Measurements from ENCODE around the gene WDR6. TPM values are rescaled to one million over a fixed set of nuclear protein-coding genes. Genes with fewer than 3 reads are reported as not detected.

The WDR6 gene
- total and polyA plus RNA-seq, 9 of the 15 experiments (the other 6 are each of a cell fraction or from before 2014, with no cell fraction given), result 8.9 to 90.6 (median 44.7) TPM

DNA sequence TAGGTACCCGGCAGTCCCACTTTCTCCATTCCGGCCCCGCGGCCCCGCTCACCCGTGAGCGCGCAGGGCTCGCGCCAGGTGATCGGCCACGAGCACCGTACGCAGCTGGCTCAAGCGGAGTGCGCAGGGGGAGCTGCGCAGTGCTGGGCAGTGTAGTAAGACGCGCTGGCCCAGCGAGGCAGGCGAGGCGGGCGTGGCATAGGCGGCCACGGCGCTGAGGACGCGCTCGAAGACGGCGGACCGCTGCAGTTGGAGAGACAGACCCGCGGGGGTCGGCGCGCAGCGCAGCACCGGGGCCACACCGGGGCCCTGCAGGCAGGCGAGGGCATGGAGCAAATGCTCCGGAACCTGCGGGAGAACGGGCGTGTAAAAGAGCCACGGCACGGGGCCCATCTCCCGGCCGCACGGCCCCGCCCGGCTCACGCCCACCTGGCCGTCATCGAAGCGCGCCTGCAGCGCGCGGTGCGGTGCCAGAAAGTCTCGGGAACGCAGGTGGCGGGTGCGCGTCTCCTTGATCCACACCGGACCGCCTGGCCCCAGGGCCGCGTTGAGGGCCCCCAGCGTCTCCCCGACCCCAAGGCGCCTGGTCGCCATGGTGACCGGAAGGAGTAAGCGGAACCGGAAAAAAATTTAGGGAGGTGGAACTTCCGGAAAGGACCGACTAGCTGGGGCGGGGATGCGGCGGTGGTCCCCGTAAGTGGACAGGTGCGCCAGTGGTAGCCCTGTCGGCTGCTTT is 10.9 kb downstream of the WDR6 start, which contains the start of gene DALRD3 (continued):
- TF ChIP-seq KDM4B (IDR thresholded peaks at IDR 0.05; ENCODE audit: borderline replicate concordance in 2 of 2, low read depth in 1 of 2) (0 out of 4 replicates have a peak, but pooled peaks of 1 of the 2 experiments have one; percentile 42), NR3C1 (CRISPR knock-in tag; IDR thresholded peaks at IDR 0.05) (0 out of 2 replicates have a peak, but pooled peaks have one; percentile 50), NR4A1 (CRISPR knock-in tag; IDR thresholded peaks at IDR 0.05) (no peak), NR4A1 (tag; IDR thresholded peaks at IDR 0.05) (no peak), ETV5 (CRISPR knock-in tag; IDR thresholded peaks at IDR 0.05; ENCODE audit: low read depth) (peak; percentile 59; the same call in 1 of the 2 replicates), ATF1 (CRISPR knock-in tag; IDR thresholded peaks at IDR 0.05) (peak; percentile 47; the same call in 1 of the 2 replicates), ATF1 (tag; IDR thresholded peaks at IDR 0.05) (peak; percentile 93), KLF13 (tag; IDR thresholded peaks at IDR 0.05; ENCODE audit: borderline replicate concordance, low read depth) (0 out of 2 replicates have a peak, but pooled peaks have one; percentile 13), SUPT5H (IDR thresholded peaks at IDR 0.05) (peak; percentile 41), ARHGAP35 (IDR thresholded peaks at IDR 0.05; ENCODE audit: partially characterized antibody) (no peak), TCF7 (IDR thresholded peaks at IDR 0.05; ENCODE audit: borderline replicate concordance) (no peak), SAFB (IDR thresholded peaks at IDR 0.05; ENCODE audit: borderline replicate concordance, low read depth, low read length) (peak; percentile 82), EGR1 (conservative IDR thresholded peaks at IDR 0.05) (peak; percentile 48; the same call in 1 of the 2 replicates), SRSF9 (IDR thresholded peaks at IDR 0.05; ENCODE audit: borderline replicate concordance, low read depth, low read length) (no peak), NKRF (IDR thresholded peaks at IDR 0.05; ENCODE audit: borderline replicate concordance) (peak; percentile 76; the same call in 1 of the 2 replicates), SAP30 (IDR thresholded peaks at IDR 0.05; ENCODE audit: borderline replicate concordance, insufficient read depth, low read depth, low read length, poor library complexity, severe bottlenecking) (peak; percentile 68), NCOR1 (IDR thresholded peaks at IDR 0.05) (no peak), HMGN3 (IDR thresholded peaks at IDR 0.05; ENCODE audit: borderline replicate concordance, extremely low read depth, insufficient read length, low read depth, low read length) (peak; percentile 70), HDAC6 (IDR thresholded peaks at IDR 0.05; ENCODE audit: low read depth, low read length) (no peak)
- TF ChIP-seq, protein P1, sequence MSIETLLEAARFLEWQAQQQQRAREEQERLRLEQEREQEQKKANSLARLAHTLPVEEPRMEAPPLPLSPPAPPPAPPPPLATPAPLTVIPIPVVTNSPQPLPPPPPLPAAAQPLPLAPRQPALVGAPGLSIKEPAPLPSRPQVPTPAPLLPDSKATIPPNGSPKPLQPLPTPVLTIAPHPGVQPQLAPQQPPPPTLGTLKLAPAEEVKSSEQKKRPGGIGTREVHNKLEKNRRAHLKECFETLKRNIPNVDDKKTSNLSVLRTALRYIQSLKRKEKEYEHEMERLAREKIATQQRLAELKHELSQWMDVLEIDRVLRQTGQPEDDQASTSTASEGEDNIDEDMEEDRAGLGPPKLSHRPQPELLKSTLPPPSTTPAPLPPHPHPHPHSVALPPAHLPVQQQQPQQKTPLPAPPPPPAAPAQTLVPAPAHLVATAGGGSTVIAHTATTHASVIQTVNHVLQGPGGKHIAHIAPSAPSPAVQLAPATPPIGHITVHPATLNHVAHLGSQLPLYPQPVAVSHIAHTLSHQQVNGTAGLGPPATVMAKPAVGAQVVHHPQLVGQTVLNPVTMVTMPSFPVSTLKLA (conservative IDR thresholded peaks at IDR 0.05), result peak; percentile 79 to 91
- TF ChIP-seq, protein P2, sequence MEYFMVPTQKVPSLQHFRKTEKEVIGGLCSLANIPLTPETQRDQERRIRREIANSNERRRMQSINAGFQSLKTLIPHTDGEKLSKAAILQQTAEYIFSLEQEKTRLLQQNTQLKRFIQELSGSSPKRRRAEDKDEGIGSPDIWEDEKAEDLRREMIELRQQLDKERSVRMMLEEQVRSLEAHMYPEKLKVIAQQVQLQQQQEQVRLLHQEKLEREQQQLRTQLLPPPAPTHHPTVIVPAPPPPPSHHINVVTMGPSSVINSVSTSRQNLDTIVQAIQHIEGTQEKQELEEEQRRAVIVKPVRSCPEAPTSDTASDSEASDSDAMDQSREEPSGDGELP (CRISPR knock-in tag; IDR thresholded peaks at IDR 0.05; ENCODE audit: borderline replicate concordance), result peak; percentile 82
- TF ChIP-seq, protein P3, sequence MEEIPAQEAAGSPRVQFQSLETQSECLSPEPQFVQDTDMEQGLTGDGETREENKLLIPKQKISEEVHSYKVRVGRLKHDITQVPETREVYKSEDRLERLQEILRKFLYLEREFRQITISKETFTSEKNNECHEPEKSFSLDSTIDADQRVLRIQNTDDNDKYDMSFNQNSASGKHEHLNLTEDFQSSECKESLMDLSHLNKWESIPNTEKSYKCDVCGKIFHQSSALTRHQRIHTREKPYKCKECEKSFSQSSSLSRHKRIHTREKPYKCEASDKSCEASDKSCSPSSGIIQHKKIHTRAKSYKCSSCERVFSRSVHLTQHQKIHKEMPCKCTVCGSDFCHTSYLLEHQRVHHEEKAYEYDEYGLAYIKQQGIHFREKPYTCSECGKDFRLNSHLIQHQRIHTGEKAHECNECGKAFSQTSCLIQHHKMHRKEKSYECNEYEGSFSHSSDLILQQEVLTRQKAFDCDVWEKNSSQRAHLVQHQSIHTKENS (CRISPR knock-in tag; IDR thresholded peaks at IDR 0.05), result peak; percentile 59; the same call in 1 of the 2 replicates
